ENCODE results near the gene KNOP1.
"Not testable (repeated sequence)": the region's sequence is repeated elsewhere in the genome, so short reads cannot be mapped to it uniquely, and the experiment has no call there.

Gene KNOP1

GRCh38 chr16:19680881-19681340 is 37.1 kb downstream of the KNOP1 start:
- no peak for DNase-seq

DNA sequence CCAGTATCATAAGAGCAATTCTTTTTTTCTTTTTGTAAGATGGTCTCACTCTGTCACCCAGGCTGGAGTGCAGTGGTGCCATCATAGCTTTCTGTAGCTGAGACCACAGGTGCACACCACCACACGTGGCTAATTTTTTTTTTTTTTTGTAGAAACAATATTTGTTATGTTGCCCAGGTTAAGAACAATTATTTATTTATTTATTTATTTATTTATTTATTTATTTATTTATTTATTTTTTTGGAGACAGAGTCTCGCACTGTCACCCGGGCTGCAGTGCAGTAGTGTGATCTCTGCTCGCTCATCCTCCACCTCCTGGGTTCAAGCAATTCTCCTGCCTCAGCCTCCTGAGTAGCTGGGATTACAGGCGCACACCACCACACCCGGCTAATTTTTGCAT is 38.7 kb downstream of the KNOP1 start:
- DNase-seq: not testable (repeated sequence)

DNA sequence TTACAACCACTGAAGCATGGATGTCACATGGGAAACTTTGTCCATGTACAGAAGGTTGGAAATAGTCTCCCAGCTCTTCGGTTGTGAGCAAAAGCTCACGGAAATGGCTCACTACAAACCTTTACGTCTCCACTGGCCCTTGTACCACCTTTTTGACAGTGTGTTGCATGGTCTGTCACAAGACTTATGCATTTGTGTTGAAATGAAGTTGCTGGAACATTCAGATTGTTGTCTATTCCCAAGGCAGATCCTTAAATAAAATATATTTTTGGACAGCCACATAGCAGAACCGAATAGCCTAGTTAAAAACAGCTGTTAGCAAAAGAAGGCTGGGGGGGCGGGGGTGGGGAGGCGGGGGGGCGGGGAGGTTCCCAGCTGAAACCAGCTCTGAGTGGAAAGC is 39.2 kb downstream of the KNOP1 start:
- DNase-seq: no peak

DNA sequence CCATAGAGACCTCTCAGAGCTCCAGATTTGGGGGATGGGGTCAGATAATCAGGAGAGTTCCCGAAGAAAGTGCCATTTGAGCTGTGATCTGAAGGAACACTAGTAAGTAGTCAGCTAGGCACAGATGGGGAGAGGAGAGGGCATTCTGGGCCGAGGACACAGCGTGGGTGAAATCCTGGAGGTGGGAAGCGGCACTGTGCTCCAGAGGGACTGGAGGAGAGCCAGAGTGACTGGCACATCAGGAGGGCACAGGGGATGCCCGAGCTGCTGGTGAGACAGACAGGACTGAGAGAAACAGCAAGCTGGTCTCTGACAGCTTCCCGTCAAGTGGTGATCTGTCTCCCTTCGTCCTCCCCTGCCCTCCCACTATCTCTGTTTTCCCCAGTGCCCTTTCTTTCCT is 40.6 kb downstream of the KNOP1 start:
- no peak for DNase-seq

DNA sequence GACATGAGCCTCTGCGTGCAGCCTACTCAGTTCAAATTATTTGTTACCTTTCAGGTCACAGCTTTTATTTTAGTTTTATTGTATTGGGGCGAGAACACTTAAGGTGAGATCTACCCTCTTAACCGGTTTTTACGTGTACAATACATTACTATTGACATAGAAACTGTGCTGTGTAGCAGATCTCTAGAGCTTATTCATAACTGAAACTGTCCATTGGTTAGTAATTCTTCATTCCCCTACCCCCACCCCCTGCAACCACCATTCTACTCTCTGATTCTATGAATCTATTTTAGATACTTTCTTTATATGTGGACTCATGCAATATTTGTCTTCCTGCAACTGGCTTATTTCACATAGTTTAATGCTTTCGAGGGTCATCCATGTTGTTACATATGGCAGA is 43.5 kb downstream of the KNOP1 start:
- DNase-seq: no peak

- no peak for DNase-seq
Observed at GRCh38 chr16:19672378-19672777, 45.6 kb downstream of the KNOP1 start.

DNA sequence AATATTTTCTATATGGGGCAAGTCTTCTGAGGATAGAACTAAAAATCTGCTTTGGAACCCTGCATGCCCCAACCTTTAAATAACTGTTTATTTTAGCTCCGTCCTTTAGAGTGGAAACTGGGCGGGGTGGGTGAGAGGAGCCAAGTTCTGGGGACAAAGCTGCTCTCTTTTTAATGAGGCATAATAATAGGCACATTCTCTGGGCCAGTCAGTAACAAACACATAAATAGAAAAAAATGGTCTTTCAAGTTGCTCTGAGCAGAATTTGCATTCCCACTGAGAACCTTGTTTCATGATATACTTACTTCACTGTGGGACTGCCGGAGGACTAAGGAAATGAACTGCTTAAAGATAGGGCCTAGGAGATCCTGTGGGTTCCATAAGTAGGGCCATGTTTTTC is 51.5 kb downstream of the KNOP1 start:
- no peak for DNase-seq

DNA sequence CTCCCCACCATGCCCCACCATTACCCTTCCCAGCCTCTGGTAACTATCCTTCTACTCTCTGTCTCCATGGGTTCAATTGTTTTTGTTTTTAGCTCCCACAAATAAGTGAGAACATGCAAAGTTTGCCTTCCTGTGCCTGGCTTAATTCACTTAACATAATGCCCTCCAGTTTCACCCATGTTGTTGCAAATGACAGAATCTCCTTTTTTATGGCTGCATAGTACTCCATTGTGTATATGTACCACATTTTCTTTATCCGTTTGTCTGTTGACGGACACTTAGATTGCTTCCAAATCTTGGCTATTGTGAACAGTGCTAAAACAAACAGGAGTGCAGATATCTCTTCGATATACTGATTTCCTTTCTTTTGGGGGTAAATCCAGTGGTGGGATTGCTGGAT is 52.7 kb downstream of the KNOP1 start:
- not testable (repeated sequence) for DNase-seq

DNA sequence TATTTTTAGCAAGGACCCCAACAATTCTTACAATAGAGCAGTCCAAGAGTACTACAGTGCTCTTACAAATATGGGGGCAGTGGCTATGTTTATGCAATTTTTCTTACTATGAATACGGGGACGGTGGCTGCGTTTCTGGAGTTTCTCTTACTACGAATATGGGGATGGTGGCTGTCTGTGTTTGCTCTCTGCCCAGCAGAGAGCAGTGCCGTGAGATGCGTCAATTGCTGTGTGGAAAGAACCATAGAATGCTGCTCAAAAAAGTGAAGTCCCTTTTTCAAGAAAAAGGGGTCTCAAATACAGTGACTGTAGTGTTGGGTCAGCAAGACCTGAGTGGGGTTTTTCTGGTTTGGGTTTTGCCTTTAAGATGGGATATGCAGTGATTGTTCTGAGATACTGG is 53.9 kb downstream of the KNOP1 start:
- no peak for DNase-seq

- no peak for DNase-seq
Observed at GRCh38 chr16:19662351-19662750, 55.7 kb downstream of the KNOP1 start.

GRCh38 chr16:19660432-19660831 is 57.6 kb downstream of the KNOP1 start:
- DNase-seq: no peak

DNA sequence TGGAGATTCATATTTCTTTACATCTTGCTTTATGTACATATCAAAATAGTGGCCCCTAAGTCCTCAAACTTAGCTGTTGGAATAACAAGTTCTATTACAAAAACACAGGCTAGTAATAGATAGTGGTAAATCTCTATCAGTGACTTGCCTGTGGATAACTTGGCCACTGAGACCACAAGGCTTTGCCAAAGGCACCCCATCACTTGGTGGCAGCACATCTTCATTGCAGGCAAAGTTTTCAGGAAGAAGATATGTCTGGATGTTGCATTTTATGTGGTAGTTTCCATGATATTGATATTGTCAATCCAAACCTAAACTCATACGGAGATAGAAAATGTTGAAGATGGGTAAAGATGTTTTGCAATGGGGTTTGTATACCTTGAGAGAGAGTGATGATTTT is 58.5 kb downstream of the KNOP1 start:
- DNase-seq: no peak

- no peak for DNase-seq
Observed at GRCh38 chr16:19657831-19658230, 60.2 kb downstream of the KNOP1 start.

GRCh38 chr16:19655242-19655777 is 62.7 kb downstream of the KNOP1 start:
- DNase-seq: no peak

- no peak for DNase-seq
Observed at GRCh38 chr16:19654147-19654546, 63.9 kb downstream of the KNOP1 start.
